ENCODE measurements around the gene FRAS1.

- TF ChIP-seq POLR2A (IDR thresholded peaks at IDR 0.05) (no peak), CTCF (IDR thresholded peaks at IDR 0.05) (no peak)
Measured at GRCh38 chr4:78518561-78518960, 461.4 kb downstream of the FRAS1 start.

All from breast epithelium (tissue), 3 donors.